ENCODE results near the gene SNX6.

Gene SNX6

GRCh38 chr14:34620839-34621238, 9.1 kb downstream of the SNX6 start:
- no peaks in the 10 kb centered on the region for H3F3A ChIP-seq (ENCODE audit: insufficient read depth, low read length)
- no peak overlapping the region for H3K4me2 ChIP-seq (ENCODE audit: low read length)
- no peaks in the 10 kb centered on the region for H3K79me2 ChIP-seq (ENCODE audit: insufficient read depth, low read length)
- H3K4me3 ChIP-seq (ENCODE audit: low read depth, low read length, poor library complexity, severe bottlenecking): no peak overlapping the region
- H3K36me3 ChIP-seq (ENCODE audit: insufficient read depth, low read length): peaks cover 47% of the 10 kb centered on the region
- H3K27me3 ChIP-seq (ENCODE audit: insufficient read depth, low read length): no peaks in the 10 kb centered on the region
- TF ChIP-seq EZH2 (IDR thresholded peaks at IDR 0.05; ENCODE audit: borderline replicate concordance, low read length): no peak
- no peak for TF ChIP-seq CTCF (IDR thresholded peaks at IDR 0.05; ENCODE audit: low read length)
- H3K9me3 ChIP-seq (ENCODE audit: low read length): no peaks in the 10 kb centered on the region
- H3K9me2 ChIP-seq (ENCODE audit: low read depth, low read length): no peaks in the 10 kb centered on the region
- no peaks in the 10 kb centered on the region for H4K20me1 ChIP-seq (ENCODE audit: insufficient read depth, low read length)
- no peak overlapping the region for H2AFZ ChIP-seq (ENCODE audit: low read length)
- no peaks in the 10 kb centered on the region for H3K4me1 ChIP-seq (ENCODE audit: insufficient read depth, low read length, severe bottlenecking)
- H3K27ac ChIP-seq (ENCODE audit: low read depth, low read length, poor library complexity, severe bottlenecking): no peak overlapping the region
- H3K9ac ChIP-seq (ENCODE audit: low read length): no peak overlapping the region

- Histone ChIP-seq H3K9me2 (ENCODE audit: low read depth, low read length) (no peaks in the 10 kb centered on the region), H3K36me3 (ENCODE audit: insufficient read depth, low read length) (peaks cover 39% of the 10 kb centered on the region), H2AFZ (ENCODE audit: low read length) (no peak overlapping the region), H3K27ac (ENCODE audit: low read depth, low read length, poor library complexity, severe bottlenecking) (no peak overlapping the region), H4K20me1 (ENCODE audit: insufficient read depth, low read length) (no peaks in the 10 kb centered on the region), H3K9me3 (ENCODE audit: low read length) (no peaks in the 10 kb centered on the region), H3K27me3 (ENCODE audit: insufficient read depth, low read length) (no peaks in the 10 kb centered on the region), H3K4me1 (ENCODE audit: insufficient read depth, low read length, severe bottlenecking) (no peaks in the 10 kb centered on the region), H3K9ac (ENCODE audit: low read length) (no peak overlapping the region), H3K4me2 (ENCODE audit: low read length) (no peak overlapping the region), H3K4me3 (ENCODE audit: low read depth, low read length, poor library complexity, severe bottlenecking) (no peak overlapping the region), H3K79me2 (ENCODE audit: insufficient read depth, low read length) (no peaks in the 10 kb centered on the region), H3F3A (ENCODE audit: insufficient read depth, low read length) (no peaks in the 10 kb centered on the region)
- TF ChIP-seq CTCF (IDR thresholded peaks at IDR 0.05; ENCODE audit: low read length) (no peak), EZH2 (IDR thresholded peaks at IDR 0.05; ENCODE audit: borderline replicate concordance, low read length) (no peak)
These were observed 9.8 kb downstream of the SNX6 start for GRCh38 chr14:34620115-34620514.

GRCh38 chr14:34619471-34619870, 10.5 kb downstream of the SNX6 start:
- no peaks in the 10 kb centered on the region for H3F3A ChIP-seq (ENCODE audit: insufficient read depth, low read length)
- no peaks in the 10 kb centered on the region for H3K4me1 ChIP-seq (ENCODE audit: insufficient read depth, low read length, severe bottlenecking)
- no peak for TF ChIP-seq EZH2 (IDR thresholded peaks at IDR 0.05; ENCODE audit: borderline replicate concordance, low read length)
- TF ChIP-seq CTCF (IDR thresholded peaks at IDR 0.05; ENCODE audit: low read length): no peak
- H3K4me3 ChIP-seq (ENCODE audit: low read depth, low read length, poor library complexity, severe bottlenecking): no peak overlapping the region
- H3K9me2 ChIP-seq (ENCODE audit: low read depth, low read length): no peaks in the 10 kb centered on the region
- H2AFZ ChIP-seq (ENCODE audit: low read length): no peak overlapping the region
- H3K27ac ChIP-seq (ENCODE audit: low read depth, low read length, poor library complexity, severe bottlenecking): no peak overlapping the region
- no peaks in the 10 kb centered on the region for H3K9me3 ChIP-seq (ENCODE audit: low read length)
- H4K20me1 ChIP-seq (ENCODE audit: insufficient read depth, low read length): no peaks in the 10 kb centered on the region
- H3K79me2 ChIP-seq (ENCODE audit: insufficient read depth, low read length): no peaks in the 10 kb centered on the region
- H3K36me3 ChIP-seq (ENCODE audit: insufficient read depth, low read length): peaks cover 36% of the 10 kb centered on the region
- H3K4me2 ChIP-seq (ENCODE audit: low read length): no peak overlapping the region
- no peaks in the 10 kb centered on the region for H3K27me3 ChIP-seq (ENCODE audit: insufficient read depth, low read length)
- no peak overlapping the region for H3K9ac ChIP-seq (ENCODE audit: low read length)

Data from OCI-LY1 (cell line).